ENCODE measurements around the gene MBOAT2. TPM values are rescaled to one million over a fixed set of nuclear protein-coding genes. Genes with fewer than 3 reads are reported as not detected.
"Not testable (repeated sequence)": the region's sequence is repeated elsewhere in the genome, so short reads cannot be mapped to it uniquely, and the experiment has no call there.

Gene MBOAT2
- total RNA-seq, 1 donor from 2014 or later, result 40.3 TPM

DNA sequence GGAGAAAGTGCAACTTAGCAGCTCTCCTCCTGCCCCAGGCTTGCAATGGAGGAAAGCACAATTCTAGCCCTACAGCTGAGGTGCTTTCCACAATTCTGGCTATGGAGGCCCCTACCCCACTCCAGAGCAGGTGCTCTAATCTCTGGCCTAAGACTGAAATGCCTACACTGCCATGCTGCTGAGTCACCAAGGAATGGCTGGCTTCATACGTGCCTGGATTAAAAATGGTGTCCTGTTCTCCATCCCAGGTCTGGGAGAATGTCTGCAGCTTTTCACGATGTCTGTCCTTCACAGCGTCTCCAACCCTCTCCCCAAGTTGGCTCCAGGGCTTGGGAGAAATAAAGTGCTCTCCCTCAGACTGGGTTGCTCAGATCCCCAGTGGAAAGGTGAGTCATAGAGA lies 48.5 kb downstream of the MBOAT2 start:
- DNase-seq, result no peak

DNA sequence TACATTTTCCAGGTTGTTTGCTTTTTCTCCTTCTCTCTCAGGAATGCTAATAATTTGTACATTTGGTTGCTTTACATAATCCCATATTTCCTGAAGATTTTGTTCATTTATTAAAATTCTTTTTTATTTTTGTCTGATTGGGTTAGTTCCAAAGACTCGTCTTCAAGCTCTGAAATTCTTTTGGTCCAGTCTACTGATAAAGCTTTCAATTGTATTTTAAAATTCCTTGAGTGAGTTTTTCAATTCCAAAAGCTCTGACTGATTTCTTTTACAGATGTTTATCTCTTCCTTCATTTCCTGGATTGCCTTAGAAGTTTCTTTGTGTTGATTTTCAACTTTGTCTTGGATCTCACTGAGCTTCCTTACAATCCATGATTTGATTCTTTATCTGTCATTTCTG lies 50.0 kb downstream of the MBOAT2 start:
- no peak for DNase-seq

DNA sequence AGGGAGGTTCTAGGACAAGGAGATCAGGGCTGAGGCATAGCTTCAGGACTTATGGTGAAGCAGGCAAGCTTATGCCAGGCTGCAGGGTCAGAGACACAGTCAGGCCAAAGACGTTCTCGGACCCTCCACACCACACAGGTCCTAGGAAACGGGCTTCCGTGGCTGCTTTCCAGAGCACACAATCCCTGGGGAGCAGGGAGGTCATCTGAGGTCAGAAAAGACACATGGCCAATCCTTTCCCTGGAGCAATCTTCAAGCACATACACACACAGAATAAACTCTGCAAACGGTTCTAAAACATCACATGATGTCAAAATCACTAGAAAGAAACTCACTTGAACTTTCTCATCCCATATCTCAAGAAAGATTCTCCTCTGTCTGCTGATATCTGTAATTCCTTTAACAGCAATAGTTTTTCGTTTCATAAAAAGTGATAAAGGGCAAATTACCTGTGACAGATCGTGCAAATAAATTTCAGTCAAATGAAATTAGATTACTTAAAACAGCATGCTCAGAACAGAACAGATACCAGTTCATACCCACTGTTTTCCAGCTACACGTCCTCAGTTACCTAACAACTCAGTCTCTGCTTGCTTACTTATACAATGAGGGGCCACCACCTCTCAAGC lies 63.9 kb downstream of the MBOAT2 start:
- DNase-seq, result no peak

DNA sequence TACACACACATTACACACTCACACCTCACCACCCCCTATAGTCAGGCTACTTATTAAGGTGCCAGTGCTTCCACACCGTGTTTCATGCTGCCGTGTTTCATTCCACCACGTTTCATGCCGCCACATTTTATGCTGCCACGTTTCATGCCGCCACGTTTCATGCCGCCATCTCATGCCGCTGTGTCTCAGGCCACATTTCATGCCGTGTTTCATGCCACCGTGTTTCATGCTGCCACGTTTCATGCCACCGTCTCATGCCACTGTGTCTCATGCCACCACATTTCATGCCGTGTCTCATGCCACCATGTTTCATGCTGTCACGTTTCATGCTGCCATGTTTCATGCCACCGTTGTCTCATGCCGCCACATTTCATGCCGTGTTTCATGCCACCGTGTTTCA lies 65.1 kb downstream of the MBOAT2 start:
- DNase-seq, result no peak

- DNase-seq, result no peak
These were observed 67.5 kb downstream of the MBOAT2 start for GRCh38 chr2:8935982-8936381.

DNA sequence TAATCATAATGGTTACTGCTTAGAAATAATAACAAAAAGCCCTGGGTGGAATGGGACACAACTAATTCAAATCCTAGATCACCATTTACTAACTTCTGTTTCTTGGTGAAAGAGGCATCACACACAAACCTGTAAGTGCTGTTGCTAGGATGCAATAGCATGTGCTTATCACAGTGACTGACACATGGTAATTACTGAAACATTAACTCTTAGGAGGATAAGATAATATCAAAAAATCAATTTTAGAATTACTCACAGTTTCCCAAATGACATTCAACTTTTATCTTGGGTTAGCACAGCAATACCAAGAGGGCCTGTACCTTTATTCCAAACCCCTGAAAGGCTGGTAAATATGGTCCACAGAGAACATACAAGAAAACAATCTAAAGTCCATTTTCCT lies 69.1 kb downstream of the MBOAT2 start:
- no peak for DNase-seq

GRCh38 chr2:8932702-8933101 lies 70.8 kb downstream of the MBOAT2 start:
- no peak for DNase-seq

DNA sequence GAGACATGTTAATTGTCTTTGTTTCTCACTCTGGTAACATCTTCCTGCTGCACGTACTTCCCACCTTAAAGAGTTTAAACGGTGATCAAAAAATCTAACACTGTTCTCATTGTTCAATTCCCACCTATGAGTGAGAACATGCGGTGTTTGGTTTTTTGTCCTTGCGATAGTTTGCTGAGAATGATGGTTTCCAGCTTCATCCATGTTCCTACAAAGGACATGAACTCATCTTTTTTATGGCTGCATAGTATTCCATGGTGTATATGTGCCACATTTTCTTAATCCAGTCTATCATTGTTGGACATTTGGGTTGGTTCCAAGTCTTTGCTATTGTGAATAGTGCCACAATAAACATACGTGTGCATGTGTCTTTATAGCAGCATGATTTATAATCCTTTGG lies 73.3 kb downstream of the MBOAT2 start:
- DNase-seq, result not testable (repeated sequence)

DNA sequence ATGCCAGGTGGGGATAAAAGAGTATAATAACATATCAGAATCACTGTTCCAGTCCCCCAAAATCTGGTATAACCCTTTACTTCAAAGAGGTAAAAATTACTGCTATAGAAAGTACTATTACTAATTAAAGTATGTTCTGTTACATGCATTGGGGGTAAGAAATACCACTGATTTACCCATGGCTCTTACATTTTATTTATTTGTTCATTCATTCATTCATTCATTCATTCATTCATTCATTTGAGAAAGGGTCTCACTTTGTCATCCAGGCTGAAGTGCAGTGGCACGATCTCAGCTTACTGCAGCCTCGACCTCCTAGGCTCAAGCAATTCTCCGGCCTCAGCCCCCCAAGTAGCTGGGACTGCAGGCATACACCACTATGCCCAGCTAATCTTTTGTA lies 74.4 kb downstream of the MBOAT2 start:
- DNase-seq, result no peak

DNA sequence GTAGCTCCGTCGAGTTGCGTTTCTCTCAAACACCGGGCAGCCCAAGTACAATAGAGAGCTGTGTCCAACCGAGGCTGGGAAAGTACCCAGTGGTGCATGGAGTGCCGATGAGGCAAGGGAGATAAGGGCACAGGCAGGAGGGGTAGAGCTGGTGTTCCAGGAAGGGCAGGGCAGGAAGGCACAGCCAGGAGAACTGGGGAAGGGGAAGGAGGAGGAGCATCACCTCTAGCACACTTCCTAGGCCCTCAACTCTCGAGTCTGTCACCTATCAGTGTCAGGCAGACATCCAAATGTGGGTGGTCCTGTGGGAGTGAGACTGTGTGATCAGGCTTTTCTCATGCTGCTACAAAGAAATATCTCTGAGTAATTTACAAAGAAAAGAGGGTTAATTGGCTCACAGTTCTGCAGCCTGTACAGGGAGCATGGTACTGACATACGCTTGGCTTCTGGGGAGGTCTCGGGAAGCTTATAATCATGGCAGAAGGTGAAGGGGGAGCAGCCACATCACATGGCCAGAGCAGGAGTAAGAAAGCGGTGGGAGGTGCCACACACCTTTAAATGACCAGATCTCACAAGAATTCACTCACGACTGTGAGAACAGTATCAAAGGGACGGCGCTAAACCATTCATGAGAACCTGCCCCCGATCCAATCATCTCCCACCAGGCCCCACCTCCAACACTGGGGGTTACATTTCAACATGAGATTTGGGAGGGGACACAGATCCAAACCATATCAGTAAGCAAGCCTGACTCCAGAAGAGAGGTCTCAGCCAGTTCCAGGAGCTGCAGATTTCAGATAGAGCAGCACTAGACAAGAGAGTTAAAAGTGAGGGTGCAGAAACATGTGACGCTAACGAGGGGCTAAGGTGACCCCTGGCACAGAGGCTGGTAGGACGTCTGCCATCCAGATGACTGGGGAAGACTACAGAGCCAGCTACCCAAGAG lies 75.7 kb downstream of the MBOAT2 start:
- no peak for DNase-seq

DNA sequence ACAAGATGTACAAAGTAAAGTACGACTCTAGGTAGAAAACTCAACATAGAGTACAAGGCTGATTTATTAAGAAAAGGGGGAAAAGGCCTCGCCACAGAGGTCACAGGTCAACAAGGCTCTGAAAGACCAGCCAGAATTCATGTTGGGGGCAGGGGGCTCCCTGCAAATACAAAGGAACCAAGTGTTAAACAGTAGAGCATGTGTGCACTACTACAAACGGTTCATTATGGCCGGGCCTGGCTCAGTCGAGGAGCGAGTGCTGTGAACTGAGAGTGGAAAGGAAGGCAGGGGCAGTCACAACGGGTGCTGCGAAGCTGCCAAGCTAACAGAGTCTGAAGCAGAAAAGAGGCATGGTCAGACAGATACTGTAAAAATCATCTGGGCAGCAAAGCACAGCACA lies 77.1 kb downstream of the MBOAT2 start:
- DNase-seq, result no peak

- no peak for DNase-seq
These were observed 78.1 kb downstream of the MBOAT2 start for GRCh38 chr2:8925411-8925810.

DNA sequence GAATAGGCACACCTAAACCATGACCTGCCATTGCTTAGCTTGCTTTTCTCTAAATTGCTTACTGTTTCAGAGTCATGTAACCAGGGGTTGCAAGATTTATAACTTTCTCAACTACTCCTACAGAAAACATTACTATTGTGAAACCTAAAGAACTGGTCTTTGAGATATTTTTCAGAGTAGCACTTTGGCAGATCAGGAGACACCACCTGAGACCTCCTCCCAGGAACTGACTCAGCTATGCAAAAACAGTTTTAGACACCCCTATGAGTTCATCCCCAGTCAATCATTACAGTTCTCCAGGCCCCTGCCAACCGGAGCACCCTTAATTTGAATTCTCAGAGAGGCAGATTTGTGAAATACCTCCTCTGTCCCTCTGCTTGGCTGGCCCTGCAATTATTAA lies 80.3 kb downstream of the MBOAT2 start:
- no peak for DNase-seq

DNA sequence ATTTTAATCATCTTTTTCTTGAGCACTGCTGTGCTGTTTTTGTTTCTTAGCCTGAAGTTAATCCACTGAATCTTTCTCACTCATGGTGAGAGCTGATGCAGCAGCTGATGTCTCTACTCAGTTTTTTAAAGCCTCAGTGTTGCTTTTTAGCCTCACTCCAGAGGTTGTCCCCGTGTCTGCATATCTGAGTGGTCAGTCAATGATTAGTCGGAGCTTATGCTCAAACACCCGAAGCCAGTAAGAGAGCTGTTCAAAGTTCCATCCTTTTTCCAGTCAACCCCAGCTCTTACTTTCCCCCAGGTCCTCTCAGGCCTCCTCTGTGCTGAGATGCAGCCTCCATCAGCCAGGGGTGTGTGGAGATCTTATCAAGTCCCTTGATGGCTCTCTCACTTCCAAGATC lies 81.1 kb downstream of the MBOAT2 start:
- DNase-seq, result no peak

- no peak for DNase-seq
These were observed 85.1 kb downstream of the MBOAT2 start for GRCh38 chr2:8918412-8918811.

- no peak for DNase-seq
These were observed 87.5 kb downstream of the MBOAT2 start for GRCh38 chr2:8915941-8916340.

DNA sequence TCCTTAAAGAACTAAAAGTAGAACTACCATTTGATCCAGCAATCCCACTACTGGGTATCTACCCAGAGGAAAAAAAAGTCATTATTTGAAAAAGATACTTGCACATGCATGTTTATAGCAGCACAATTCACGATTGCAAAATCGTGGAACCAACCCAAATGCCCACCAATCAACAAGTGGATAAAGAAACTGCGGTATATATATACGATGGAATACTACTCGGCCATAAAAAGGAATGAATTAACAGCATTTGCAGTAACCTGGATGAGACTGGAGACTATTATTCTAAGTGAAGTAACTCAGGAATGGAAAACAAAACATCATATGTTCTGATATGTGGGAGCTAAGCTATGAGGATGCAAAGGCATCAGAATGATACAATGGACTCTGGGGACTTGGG lies 89.7 kb downstream of the MBOAT2 start:
- not testable (repeated sequence) for DNase-seq

- DNase-seq, result no peak
These were observed 95.7 kb downstream of the MBOAT2 start for GRCh38 chr2:8907764-8908288.

GRCh38 chr2:8903924-8904323 lies 99.6 kb downstream of the MBOAT2 start:
- not testable (repeated sequence) for DNase-seq

- not testable (repeated sequence) for DNase-seq
These were observed 100.7 kb downstream of the MBOAT2 start for GRCh38 chr2:8902757-8903156.

GRCh38 chr2:8897206-8897605 lies 106.3 kb downstream of the MBOAT2 start:
- DNase-seq, result not testable (repeated sequence)

DNA sequence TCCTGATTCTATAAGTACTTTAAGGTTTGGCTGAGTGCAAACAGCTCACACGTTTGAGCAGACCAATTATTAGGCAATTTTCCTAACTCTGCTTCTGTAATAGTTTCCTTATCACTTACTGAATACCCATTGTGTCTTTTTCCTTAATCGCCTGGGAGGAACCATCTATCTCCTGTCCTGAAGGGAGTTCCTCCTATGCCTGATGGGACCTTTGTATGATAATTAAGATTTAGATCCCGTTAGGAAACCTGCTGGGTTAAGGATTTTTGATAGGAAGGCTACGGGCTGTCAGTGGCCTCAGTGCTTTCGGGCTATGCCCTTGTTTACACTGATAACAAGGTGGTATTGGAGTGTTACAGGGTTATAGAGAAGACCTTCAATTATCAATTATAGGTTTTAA lies 106.8 kb downstream of the MBOAT2 start:
- not testable (repeated sequence) for DNase-seq

Measured in skin of body (tissue), 2 donors.